Measurements from ENCODE around the gene MYO3B.
A peak's percentile ranks its signal among the peaks of the same experiment; 100 is the strongest.

The MYO3B gene

DNA sequence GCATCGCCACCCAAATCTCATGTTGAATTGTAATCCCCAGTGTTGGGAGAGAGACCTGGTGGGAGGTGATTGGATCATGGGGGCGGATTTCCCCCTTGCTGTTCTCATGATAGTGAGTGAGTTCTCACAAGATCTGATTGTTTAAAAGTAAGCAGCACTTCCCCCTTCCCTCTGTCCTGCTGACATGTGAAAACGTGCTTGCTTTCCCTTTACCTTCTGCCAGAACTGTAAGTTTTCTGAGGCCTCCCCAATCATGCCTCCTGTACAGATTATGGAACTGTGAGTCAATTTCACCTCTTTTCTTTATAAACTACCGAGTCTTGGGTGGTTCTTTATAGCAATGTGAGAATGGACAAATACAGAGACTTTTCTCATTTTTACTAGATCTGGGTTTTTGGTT is 375.8 kb downstream of the MYO3B start:
- H3K9me3 ChIP-seq (ENCODE audit: control insufficient read depth, low read length), result peaks cover 11% of the 10 kb centered on the region
- H3K4ac ChIP-seq (ENCODE audit: low read depth in 1 of 2, low read length in 2 of 2), result no peak overlapping the region
- no peak for DNase-seq
- H2AFZ ChIP-seq (ENCODE audit: low read depth, low read length), result no peak overlapping the region
- H2BK12ac ChIP-seq (ENCODE audit: low read length in 2 of 2), result no peak overlapping the region
- H3K4me3 ChIP-seq (ENCODE audit: insufficient read depth in 1 of 2, low read depth in 1 of 2, low read length in 2 of 2), result no peak overlapping the region
- H2BK15ac ChIP-seq (ENCODE audit: low read depth, poor library complexity, severe bottlenecking), result no peak overlapping the region
- no peaks in the 10 kb centered on the region for H3K27me3 ChIP-seq (ENCODE audit: control insufficient read depth in 1 of 2, insufficient read depth in 1 of 2, low read length in 2 of 2)
- H2BK120ac ChIP-seq (ENCODE audit: low read depth, low read length), result no peak overlapping the region
- H3K18ac ChIP-seq (ENCODE audit: low read depth in 1 of 2, low read length in 2 of 2), result no peak overlapping the region
- H3K14ac ChIP-seq (ENCODE audit: low read length in 2 of 2), result no peak overlapping the region
- no peak overlapping the region for H3K23ac ChIP-seq (ENCODE audit: low read length in 2 of 2)
- H3K79me1 ChIP-seq (replicated peaks; ENCODE audit: low read length, poor library complexity, severe bottlenecking), result no peaks in the 10 kb centered on the region
- 65% methylated on average over 4 of the region's 4 CpGs for WGBS
- H3K36me3 ChIP-seq (ENCODE audit: control insufficient read depth in 1 of 2, insufficient read depth in 2 of 2, low read depth in 1 of 2, low read length in 2 of 2), result no peaks in the 10 kb centered on the region
- H4K91ac ChIP-seq (ENCODE audit: low read length), result no peak overlapping the region
- peak overlapping the region; percentile 49 for H3K9ac ChIP-seq (ENCODE audit: low read length)
- no peak overlapping the region for H2BK5ac ChIP-seq (ENCODE audit: low read depth, low read length, poor library complexity, severe bottlenecking)
- no peak overlapping the region for H2AK5ac ChIP-seq (ENCODE audit: low read length, severe bottlenecking)
- H4K8ac ChIP-seq (ENCODE audit: low read length), result no peak overlapping the region
- no peak overlapping the region for H3K4me2 ChIP-seq (ENCODE audit: low read length, poor library complexity, severe bottlenecking)
- peaks cover 1% of the 10 kb centered on the region for H3K4me1 ChIP-seq (ENCODE audit: control insufficient read depth, insufficient read depth, low read depth, low read length)
- H3K27ac ChIP-seq (ENCODE audit: low read length, poor library complexity, severe bottlenecking), result no peak overlapping the region

DNA sequence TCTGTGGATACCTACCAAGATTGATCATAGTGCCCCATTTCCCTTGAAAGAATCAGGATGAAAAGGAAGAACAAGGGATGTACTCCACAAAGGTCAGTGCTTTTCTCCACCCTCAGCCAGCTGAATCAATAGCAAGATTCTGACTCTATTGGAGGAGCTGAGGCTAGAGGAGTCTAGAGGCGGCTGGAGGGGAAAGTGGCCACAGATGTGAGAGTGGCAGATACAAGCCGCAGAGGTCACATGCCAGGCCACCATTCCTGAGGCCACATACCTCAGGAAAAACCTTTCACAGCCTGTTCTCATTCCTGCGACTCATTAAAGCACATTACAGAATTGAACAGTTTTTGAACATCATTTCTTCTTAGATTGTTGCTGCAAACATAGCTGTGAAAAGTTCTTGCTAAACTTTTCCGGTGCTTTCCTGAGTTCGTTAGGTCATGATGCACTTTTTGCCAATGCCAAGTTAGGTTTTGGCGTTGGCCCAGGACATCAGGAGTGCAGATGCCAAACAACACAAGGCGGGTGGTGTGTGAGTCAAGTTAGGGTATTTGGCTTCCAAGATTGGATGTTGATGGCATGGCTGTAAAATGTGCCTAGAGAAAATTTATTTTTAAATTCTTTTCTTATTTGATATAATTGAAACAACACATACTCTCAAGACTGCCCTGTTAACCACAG is 376.5 kb downstream of the MYO3B start:
- H3K4ac ChIP-seq (ENCODE audit: low read depth in 1 of 2, low read length in 2 of 2), result no peak overlapping the region

DNA sequence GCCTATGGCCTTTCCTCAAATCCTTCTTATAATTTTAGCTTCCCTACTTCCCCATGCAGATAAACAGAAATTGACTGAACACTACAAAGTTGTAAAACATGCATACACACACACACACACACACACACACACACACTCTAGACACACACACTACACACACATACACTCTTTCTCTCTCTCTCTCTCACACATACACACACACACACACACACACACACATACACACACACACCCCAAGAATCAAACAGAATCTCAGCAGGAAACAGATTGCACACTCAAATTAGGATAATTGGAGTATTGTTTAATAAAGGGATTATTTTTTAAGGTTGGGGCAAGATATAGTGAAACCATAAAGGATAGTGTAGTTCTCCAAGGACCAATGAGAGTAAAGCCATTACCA is 385.0 kb downstream of the MYO3B start:
- no peak overlapping the region for H3K23ac ChIP-seq (ENCODE audit: low read length in 2 of 2)
- H3K79me1 ChIP-seq (replicated peaks; ENCODE audit: low read length, poor library complexity, severe bottlenecking), result no peaks in the 10 kb centered on the region
- H2BK12ac ChIP-seq (ENCODE audit: low read length in 2 of 2), result no peak overlapping the region
- H2BK5ac ChIP-seq (ENCODE audit: low read depth, low read length, poor library complexity, severe bottlenecking), result no peak overlapping the region
- H3K4me3 ChIP-seq (ENCODE audit: insufficient read depth in 1 of 2, low read depth in 1 of 2, low read length in 2 of 2), result no peak overlapping the region
- no peak for DNase-seq
- no peaks in the 10 kb centered on the region for H3K4me1 ChIP-seq (ENCODE audit: control insufficient read depth, insufficient read depth, low read depth, low read length)
- no peak overlapping the region for H3K4me2 ChIP-seq (ENCODE audit: low read length, poor library complexity, severe bottlenecking)
- no peak overlapping the region for H2BK15ac ChIP-seq (ENCODE audit: low read depth, poor library complexity, severe bottlenecking)
- no peak overlapping the region for H4K91ac ChIP-seq (ENCODE audit: low read length)
- H3K4ac ChIP-seq (ENCODE audit: low read depth in 1 of 2, low read length in 2 of 2), result no peak overlapping the region
- H3K14ac ChIP-seq (ENCODE audit: low read length in 2 of 2), result no peak overlapping the region
- no peak overlapping the region for H3K9ac ChIP-seq (ENCODE audit: low read length)
- no peak overlapping the region for H3K27ac ChIP-seq (ENCODE audit: low read length, poor library complexity, severe bottlenecking)
- no peak overlapping the region for H2BK120ac ChIP-seq (ENCODE audit: low read depth, low read length)
- H3K27me3 ChIP-seq (ENCODE audit: control insufficient read depth in 1 of 2, insufficient read depth in 1 of 2, low read length in 2 of 2), result no peaks in the 10 kb centered on the region
- H3K36me3 ChIP-seq (ENCODE audit: control insufficient read depth in 1 of 2, insufficient read depth in 2 of 2, low read depth in 1 of 2, low read length in 2 of 2), result no peaks in the 10 kb centered on the region
- H4K8ac ChIP-seq (ENCODE audit: low read length), result no peak overlapping the region
- H3K18ac ChIP-seq (ENCODE audit: low read depth in 1 of 2, low read length in 2 of 2), result no peak overlapping the region
- H2AFZ ChIP-seq (ENCODE audit: low read depth, low read length), result no peak overlapping the region
- no peak overlapping the region for H2AK5ac ChIP-seq (ENCODE audit: low read length, severe bottlenecking)
- no peaks in the 10 kb centered on the region for H3K9me3 ChIP-seq (ENCODE audit: control insufficient read depth, low read length)

More for the DNA sequence above, 376.5 kb downstream of the MYO3B start:
- H3K4me3 ChIP-seq (ENCODE audit: insufficient read depth in 1 of 2, low read depth in 1 of 2, low read length in 2 of 2), result no peak overlapping the region
- no peak overlapping the region for H3K18ac ChIP-seq (ENCODE audit: low read depth in 1 of 2, low read length in 2 of 2)
- H4K8ac ChIP-seq (ENCODE audit: low read length), result no peak overlapping the region
- no peaks in the 10 kb centered on the region for H3K27me3 ChIP-seq (ENCODE audit: control insufficient read depth in 1 of 2, insufficient read depth in 1 of 2, low read length in 2 of 2)
- H2BK5ac ChIP-seq (ENCODE audit: low read depth, low read length, poor library complexity, severe bottlenecking), result no peak overlapping the region
- H2BK15ac ChIP-seq (ENCODE audit: low read depth, poor library complexity, severe bottlenecking), result no peak overlapping the region
- no peak for DNase-seq
- H3K4me2 ChIP-seq (ENCODE audit: low read length, poor library complexity, severe bottlenecking), result no peak overlapping the region
- peak overlapping the region; percentile 49 for H3K9ac ChIP-seq (ENCODE audit: low read length)
- no peak overlapping the region for H2BK120ac ChIP-seq (ENCODE audit: low read depth, low read length)
- 91% methylated on average over 6 of the region's 7 CpGs for WGBS
- H3K14ac ChIP-seq (ENCODE audit: low read length in 2 of 2), result no peak overlapping the region
- no peak overlapping the region for H4K91ac ChIP-seq (ENCODE audit: low read length)
- H2AFZ ChIP-seq (ENCODE audit: low read depth, low read length), result no peak overlapping the region
- peaks cover 11% of the 10 kb centered on the region for H3K9me3 ChIP-seq (ENCODE audit: control insufficient read depth, low read length)
- H2BK12ac ChIP-seq (ENCODE audit: low read length in 2 of 2), result no peak overlapping the region
- no peaks in the 10 kb centered on the region for H3K36me3 ChIP-seq (ENCODE audit: control insufficient read depth in 1 of 2, insufficient read depth in 2 of 2, low read depth in 1 of 2, low read length in 2 of 2)
- no peak overlapping the region for H3K23ac ChIP-seq (ENCODE audit: low read length in 2 of 2)
- H3K4me1 ChIP-seq (ENCODE audit: control insufficient read depth, insufficient read depth, low read depth, low read length), result peaks cover 1% of the 10 kb centered on the region
- no peak overlapping the region for H3K27ac ChIP-seq (ENCODE audit: low read length, poor library complexity, severe bottlenecking)
- no peak overlapping the region for H2AK5ac ChIP-seq (ENCODE audit: low read length, severe bottlenecking)
- H3K79me1 ChIP-seq (replicated peaks; ENCODE audit: low read length, poor library complexity, severe bottlenecking), result no peaks in the 10 kb centered on the region

DNA sequence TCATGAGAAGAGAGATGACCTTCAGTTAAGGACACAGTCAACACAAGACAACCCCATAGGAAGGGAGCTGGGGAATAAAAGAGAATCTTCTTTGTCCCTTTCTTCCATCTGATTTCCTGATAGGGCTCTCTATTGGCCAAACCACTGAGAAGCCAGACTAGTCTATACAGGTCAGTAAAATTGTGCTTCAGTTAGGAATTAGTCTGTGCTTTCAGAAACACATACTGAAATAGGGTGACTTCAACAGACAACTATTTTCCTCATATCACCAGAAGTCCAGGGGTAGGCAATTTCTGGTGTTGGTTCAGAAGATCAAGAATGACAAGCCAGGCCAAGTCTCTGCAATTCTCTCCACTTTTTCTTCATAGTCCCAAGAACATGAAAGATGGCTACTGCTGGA is 385.5 kb downstream of the MYO3B start:
- H3K14ac ChIP-seq (ENCODE audit: low read length in 2 of 2), result no peak overlapping the region
- no peaks in the 10 kb centered on the region for H3K79me1 ChIP-seq (replicated peaks; ENCODE audit: low read length, poor library complexity, severe bottlenecking)
- DNase-seq, result no peak
- H2AK5ac ChIP-seq (ENCODE audit: low read length, severe bottlenecking), result no peak overlapping the region
- H3K4me1 ChIP-seq (ENCODE audit: control insufficient read depth, insufficient read depth, low read depth, low read length), result no peaks in the 10 kb centered on the region
- no peak overlapping the region for H3K27ac ChIP-seq (ENCODE audit: low read length, poor library complexity, severe bottlenecking)
- no peak overlapping the region for H4K8ac ChIP-seq (ENCODE audit: low read length)
- H2AFZ ChIP-seq (ENCODE audit: low read depth, low read length), result no peak overlapping the region
- no peak overlapping the region for H4K91ac ChIP-seq (ENCODE audit: low read length)
- H3K23ac ChIP-seq (ENCODE audit: low read length in 2 of 2), result no peak overlapping the region
- H2BK5ac ChIP-seq (ENCODE audit: low read depth, low read length, poor library complexity, severe bottlenecking), result no peak overlapping the region
- H2BK15ac ChIP-seq (ENCODE audit: low read depth, poor library complexity, severe bottlenecking), result no peak overlapping the region
- no peak overlapping the region for H3K9ac ChIP-seq (ENCODE audit: low read length)
- no peaks in the 10 kb centered on the region for H3K9me3 ChIP-seq (ENCODE audit: control insufficient read depth, low read length)
- H3K4ac ChIP-seq (ENCODE audit: low read depth in 1 of 2, low read length in 2 of 2), result no peak overlapping the region
- no peak overlapping the region for H3K18ac ChIP-seq (ENCODE audit: low read depth in 1 of 2, low read length in 2 of 2)
- no peak overlapping the region for H3K4me2 ChIP-seq (ENCODE audit: low read length, poor library complexity, severe bottlenecking)
- H3K4me3 ChIP-seq (ENCODE audit: insufficient read depth in 1 of 2, low read depth in 1 of 2, low read length in 2 of 2), result no peak overlapping the region
- H3K27me3 ChIP-seq (ENCODE audit: control insufficient read depth in 1 of 2, insufficient read depth in 1 of 2, low read length in 2 of 2), result no peaks in the 10 kb centered on the region
- no peak overlapping the region for H2BK12ac ChIP-seq (ENCODE audit: low read length in 2 of 2)
- no peak overlapping the region for H2BK120ac ChIP-seq (ENCODE audit: low read depth, low read length)
- H3K36me3 ChIP-seq (ENCODE audit: control insufficient read depth in 1 of 2, insufficient read depth in 2 of 2, low read depth in 1 of 2, low read length in 2 of 2), result no peaks in the 10 kb centered on the region
